Measurements from ENCODE around the gene FPR2.
"Not testable (repeated sequence)": the region's sequence is repeated elsewhere in the genome, so short reads cannot be mapped to it uniquely, and the experiment has no call there.

Gene FPR2

GRCh38 chr19:51739466-51740213, 21.3 kb upstream of the FPR2 start:
- no peak for DNase-seq (ENCODE audit: low read depth in 2 of 2)

GRCh38 chr19:51740356-51740755, 20.6 kb upstream of the FPR2 start:
- DNase-seq (ENCODE audit: low read depth in 2 of 2): no peak

GRCh38 chr19:51742789-51743188, 18.2 kb upstream of the FPR2 start:
- DNase-seq (ENCODE audit: low read depth in 2 of 2): no peak

- DNase-seq (ENCODE audit: low read depth in 2 of 2): no peak
Observed at GRCh38 chr19:51743405-51743804, 17.6 kb upstream of the FPR2 start.

- no peak for DNase-seq (ENCODE audit: low read depth in 2 of 2)
Observed at GRCh38 chr19:51746731-51747130, 14.2 kb upstream of the FPR2 start.

- no peak for DNase-seq (ENCODE audit: low read depth in 2 of 2)
Observed at GRCh38 chr19:51749979-51750378, 11.0 kb upstream of the FPR2 start.

- DNase-seq (ENCODE audit: low read depth in 2 of 2): no peak
Observed at GRCh38 chr19:51750400-51751094, 10.4 kb upstream of the FPR2 start.

- DNase-seq (ENCODE audit: low read depth in 2 of 2): no peak
Observed at GRCh38 chr19:51751655-51752054, 9.3 kb upstream of the FPR2 start, which contains the start of gene FPR1. Gene FPR1, minus strand, starts transcription at chr19:51751878. Its CDS starts 4,884 bp downstream, at chr19:51746994.

GRCh38 chr19:51754109-51754508, 6.9 kb upstream of the FPR2 start:
- DNase-seq (ENCODE audit: low read depth in 2 of 2): no peak

- DNase-seq (ENCODE audit: low read depth in 2 of 2): no peak
Observed at GRCh38 chr19:51754770-51755169, 6.2 kb upstream of the FPR2 start.

GRCh38 chr19:51755571-51755970, 5.4 kb upstream of the FPR2 start:
- no peak for DNase-seq (ENCODE audit: low read depth in 2 of 2)

GRCh38 chr19:51761696-51762095, 716 bp downstream of the FPR2 start:
- DNase-seq (ENCODE audit: low read depth in 2 of 2): no peak

- no peak for DNase-seq (ENCODE audit: low read depth in 2 of 2)
Observed at GRCh38 chr19:51765086-51765485, 4.1 kb downstream of the FPR2 start.

GRCh38 chr19:51766461-51766860, 5.5 kb downstream of the FPR2 start:
- DNase-seq (ENCODE audit: low read depth in 2 of 2): no peak

- DNase-seq (ENCODE audit: low read depth in 2 of 2): no peak
Observed at GRCh38 chr19:51771376-51772130, 10.6 kb downstream of the FPR2 start.

GRCh38 chr19:51772977-51773376, 12.0 kb downstream of the FPR2 start:
- no peak for DNase-seq (ENCODE audit: low read depth in 2 of 2)

GRCh38 chr19:51776561-51776960, 15.6 kb downstream of the FPR2 start:
- not testable (repeated sequence) for DNase-seq (ENCODE audit: low read depth in 2 of 2)

- peak in 1 of 2 experiments; percentile 17 for DNase-seq (ENCODE audit: low read depth in 2 of 2)
Observed at GRCh38 chr19:51777570-51778462, 16.8 kb downstream of the FPR2 start.

- no peak for DNase-seq (ENCODE audit: low read depth in 2 of 2)
Observed at GRCh38 chr19:51779181-51779580, 18.2 kb downstream of the FPR2 start.

GRCh38 chr19:51779703-51780102, 18.7 kb downstream of the FPR2 start:
- no peak for DNase-seq (ENCODE audit: low read depth in 2 of 2)

GRCh38 chr19:51780270-51780669, 19.3 kb downstream of the FPR2 start:
- no peak for DNase-seq (ENCODE audit: low read depth in 2 of 2)

Data from stimulated activated CD4-positive, alpha-beta T cell treated with anti-CD3 and anti-CD28 coated beads, Interleukin-12 subunit alpha, Interleukin-12 subunit beta, amount 100 ng/mL, for 24 hours (primary cell).